Stimulated activated CD8-positive, alpha-beta memory T cell treated with anti-CD3 and anti-CD28 coated beads, Interleukin-15, amount 100 ng/mL, for 4 hours (primary cell): ENCODE data around the gene ASIC3.
A peak's percentile ranks its signal among the peaks of the same experiment; 100 is the strongest.

Source experiments
- DNase-seq, 2 donors: peaks; one replicate each; pipeline ENCODE4 v3.0.0-alpha.2; 2020; ENCODE audit warnings: low read depth in 2 of 2

The ASIC3 gene

GRCh38 chr7:151056666-151057505, 8.6 kb downstream of the ASIC3 start:
- DNase-seq, result no peak

GRCh38 chr7:151057506-151057988, 9.2 kb downstream of the ASIC3 start, which contains the start of gene CDK5:
CDK5 (minus strand) TSS chr7:151057897; CDS start chr7:151057848, 49 bp downstream.
- no peak for DNase-seq

GRCh38 chr7:151057989-151058780, 9.9 kb downstream of the ASIC3 start:
- peak; percentile 92 to 97 for DNase-seq

GRCh38 chr7:151058781-151059366, 10.5 kb downstream of the ASIC3 start:
- DNase-seq, result no peak

GRCh38 chr7:151059367-151060112, 11.2 kb downstream of the ASIC3 start, which contains the start of gene SLC4A2:
SLC4A2 (plus strand) TSS chr7:151059589; CDS start chr7:151061988, 2,399 bp downstream.
- peak in 1 of 2 donors; percentile 63 for DNase-seq

GRCh38 chr7:151060113-151060415, 11.7 kb downstream of the ASIC3 start:
- DNase-seq, result no peak

- no peak for DNase-seq
These were observed 12.3 kb downstream of the ASIC3 start for GRCh38 chr7:151060416-151061212.

- no peak for DNase-seq
These were observed 13.1 kb downstream of the ASIC3 start for GRCh38 chr7:151061213-151062110.

- DNase-seq, result no peak
These were observed 13.7 kb downstream of the ASIC3 start for GRCh38 chr7:151062111-151062398.

- no peak for DNase-seq
These were observed 14.3 kb downstream of the ASIC3 start for GRCh38 chr7:151062399-151063211.

- DNase-seq, result no peak
These were observed 14.9 kb downstream of the ASIC3 start for GRCh38 chr7:151063212-151063561.

- DNase-seq, result no peak
These were observed 16.1 kb downstream of the ASIC3 start for GRCh38 chr7:151064454-151064853.

GRCh38 chr7:151064993-151065392, 16.7 kb downstream of the ASIC3 start:
- DNase-seq, result no peak

- no peak for DNase-seq
These were observed 17.2 kb downstream of the ASIC3 start for GRCh38 chr7:151065516-151065915.

GRCh38 chr7:151066273-151066974, 18.1 kb downstream of the ASIC3 start:
- DNase-seq, result no peak

GRCh38 chr7:151068069-151068773, 19.9 kb downstream of the ASIC3 start:
- DNase-seq, result no peak

GRCh38 chr7:151069841-151070573, 21.7 kb downstream of the ASIC3 start:
- DNase-seq, result no peak
